Pancreas (tissue), 10 donors: ENCODE data around the gene GALK1. TPM values are rescaled to one million over a fixed set of nuclear protein-coding genes. Genes with fewer than 3 reads are reported as not detected.

ENCODE experiments used
- ATAC-seq, 4 donors: fragments of 200-7000 bp; cut with Tn5 transposase; one replicate each; pipeline versions ENCODE4 v1.8.0 to v1.9.1; 2020; ENCODE audit warnings: mild to moderate bottlenecking in 4 of 4, moderate library complexity in 4 of 4
- DNase-seq, 6 donors: peaks; one replicate each; pipeline ENCODE4 v3.0.0-alpha.2; 2020
- FAIRE-seq: peaks from 2 replicates; lab custom pipeline; 2012; peaks lifted over from hg19 to GRCh38; lab: Jason Lieb, UNC
- H3K27ac ChIP-seq, 4 donors: fragments of 200-600 bp; sonication (generic); 1 replicate in 3 of 4; 2 replicates in 1 of 4; pipeline versions ENCODE4 v1.5.0 to v1.8.0; 2020
- H3K27me3 ChIP-seq, 4 donors: fragments of 200-600 bp; one replicate each; pipeline ENCODE4 v1.8.0; 2021
- H3K36me3 ChIP-seq, 3 donors: fragments of 200-600 bp; sonication (generic) in 1 of 3; one replicate each; pipeline versions ENCODE4 v1.5.0 to v1.8.0; 2020 to 2021
- H3K4me1 ChIP-seq, 3 donors: fragments of 200-600 bp; one replicate each; pipeline ENCODE4 v1.8.0; 2021
- H3K4me3 ChIP-seq, 4 donors: fragments of 200-600 bp; sonication (generic) in 2 of 4; one replicate each; pipeline versions ENCODE4 v1.5.0 to v1.8.0; 2020 to 2021
- H3K9me3 ChIP-seq, 4 donors: fragments of 200-600 bp; one replicate each; pipeline ENCODE4 v1.8.0; 2021
- CTCF ChIP-seq, 4 donors: fragments of 200-600 bp; sonication (generic) in 3 of 4; IDR thresholded peaks; one replicate each; pipeline versions ENCODE4 v1.5.0 to v1.8.0; 2021; ENCODE audit warnings: antibody characterized with exemption in 4 of 4
- WGBS, 2 donors: extraction: QIAGEN DNeasy Blood & Tissue Kit; methylation state at CpG; one replicate each; pipeline ENCODE4 v1.1.7; 2013; 5-methylcytosine and 5-hydroxymethylcytosine counted together
- intact Hi-C, 3 donors: fragments of 100-400 bp; cut with DNase I; formaldehyde crosslinking; loops; one replicate each; pipeline versions ENCODE4 v1.11.1 to v1.14.2; 2022
- polyA plus RNA-seq, 2 donors: library from polyadenylated mRNA; stranded (reverse); fragments of 200-250 nt; gene quantifications; one replicate each; pipeline ENCODE4 v1.2.3, GENCODE V29; 2013
- total RNA-seq, 6 donors: library from RNA; stranded (reverse); fragmentation: NEBNext Ultra II Directional in 4 of 6; extraction: Animal tissue kit (Norgen Biotek cat#: 25700) in 4 of 6; gene quantifications; one replicate each; pipeline versions ENCODE4 v1.2.1 to v1.2.4, GENCODE V29; 2021 to 2023
- donor health status: healthy with polysubstance abuse.
- donor health status: DM: no; HTN: no; CAD: no; lungs with moderate emphysema.
- donor health status: DM: no; HTN: no; CAD: no.
- donor health status: control.
- donor health status: control.
- donor health status: Bipolar disorder and iron deficiency.
- donor health status: DM: yes; HTN: yes; CAD: no.
- donor health status: DM: no; HTN: no; CAD: no.
- donor health status: DM: no; HTN: no; CAD: no.
- donor health status: DM: yes; HTN: yes; CAD: no.

The GALK1 gene
- total and polyA plus RNA-seq, 8 donors: 18.0 to 29.8 (median 21.0) TPM

- Histone ChIP-seq H3K9me3 (no peaks in the 10 kb centered on the region), H3K27ac (no peak overlapping the region), H3K4me1 (no peaks in the 10 kb centered on the region), H3K4me3 (no peak overlapping the region), H3K36me3 (peaks cover 0 to 13% (median 0%) of the 10 kb centered on the region in 3 donors), H3K27me3 (no peaks in the 10 kb centered on the region)
- no peak for TF ChIP-seq CTCF (IDR thresholded peaks at IDR 0.05)
- DNase-seq (peak in 2 of 6 donors; percentile 43 to 58), ATAC-seq (no peak), FAIRE-seq (no peak)
- 91 to 94% methylated on average over 24 of the region's 24 CpGs for WGBS, 2 donors
- intact Hi-C loops: no loop called here
These were observed 34.9 kb downstream of the GALK1 start for GRCh38 chr17:75730065-75730464.

- FAIRE-seq (no peak), DNase-seq (peak in 1 of 6 donors; percentile 28), ATAC-seq (no peak)
- H3K9me3 ChIP-seq: no peaks in the 10 kb centered on the region
- H3K27ac ChIP-seq: no peak overlapping the region
- H3K4me1 ChIP-seq: no peaks in the 10 kb centered on the region
- WGBS, 2 donors: 91 to 95% methylated on average over 7 of the region's 7 CpGs
- intact Hi-C loops: no loop called here
- no peak for TF ChIP-seq CTCF (IDR thresholded peaks at IDR 0.05)
- no peak overlapping the region for H3K4me3 ChIP-seq
- no peaks in the 10 kb centered on the region for H3K27me3 ChIP-seq
- H3K36me3 ChIP-seq: peaks cover 0 to 13% (median 0%) of the 10 kb centered on the region in 3 donors
These were observed 35.6 kb downstream of the GALK1 start for GRCh38 chr17:75729351-75729750.

DNA sequence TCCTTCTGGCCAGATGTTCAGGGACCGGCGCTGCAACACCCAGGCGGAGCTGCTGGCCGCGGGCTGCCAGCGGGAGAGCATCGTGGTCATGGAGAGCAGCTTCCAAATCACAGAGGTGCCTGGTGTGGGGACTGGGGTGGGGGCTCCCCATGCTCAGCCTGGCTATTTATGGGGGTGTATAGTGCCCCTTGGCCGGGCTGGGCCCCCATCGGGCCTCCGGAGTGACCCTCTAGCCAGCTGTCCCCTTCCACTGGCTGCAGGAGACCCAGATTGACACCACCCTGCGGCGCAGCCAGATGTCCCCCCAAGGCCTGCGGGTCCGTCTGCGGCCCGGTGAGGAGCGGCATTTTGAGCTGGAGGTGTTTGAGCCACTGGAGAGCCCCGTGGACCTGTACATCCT, 37.6 kb downstream of the GALK1 start:
- ATAC-seq (no peak), FAIRE-seq (no peak), DNase-seq (no peak)
- no peak overlapping the region for H3K27ac ChIP-seq
- H3K36me3 ChIP-seq: peaks cover 0 to 13% (median 0%) of the 10 kb centered on the region in 3 donors
- H3K27me3 ChIP-seq: no peaks in the 10 kb centered on the region
- TF ChIP-seq CTCF (IDR thresholded peaks at IDR 0.05): no peak
- WGBS, 2 donors: 91 to 93% methylated on average over 18 of the region's 18 CpGs
- no peaks in the 10 kb centered on the region for H3K4me1 ChIP-seq
- intact Hi-C loops: no loop called here
- H3K4me3 ChIP-seq: no peak overlapping the region
- H3K9me3 ChIP-seq: no peaks in the 10 kb centered on the region

DNA sequence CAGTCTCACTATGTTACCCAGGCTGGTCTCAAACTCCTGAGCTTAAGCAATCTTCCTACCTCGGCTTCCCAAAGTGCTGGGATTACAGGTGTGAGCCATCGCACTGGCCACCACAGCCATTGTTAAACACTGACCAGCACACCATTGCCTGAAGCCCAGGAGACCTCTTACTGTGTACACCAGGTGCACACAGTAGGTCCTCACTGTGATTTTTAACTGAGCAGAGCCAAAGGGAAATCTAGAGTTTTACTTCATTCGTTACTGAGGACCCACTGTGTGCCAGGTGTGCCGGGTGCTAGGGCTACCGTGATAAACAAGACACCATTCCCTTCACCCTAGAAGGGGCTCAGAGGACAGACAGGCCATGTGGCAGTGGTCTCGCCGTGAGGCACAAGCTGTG, 39.5 kb downstream of the GALK1 start:
- Histone ChIP-seq H3K27ac (no peak overlapping the region), H3K4me1 (peaks cover 0 to 6% (median 0%) of the 10 kb centered on the region in 3 donors), H3K4me3 (no peak overlapping the region), H3K27me3 (no peaks in the 10 kb centered on the region), H3K9me3 (no peaks in the 10 kb centered on the region), H3K36me3 (peaks cover 0 to 5% (median 0%) of the 10 kb centered on the region in 3 donors)
- DNase-seq: no peak
- no peak for ATAC-seq
- no peak for TF ChIP-seq CTCF (IDR thresholded peaks at IDR 0.05)
- 84 to 91% methylated on average over 7 of the region's 7 CpGs for WGBS, 2 donors
- intact Hi-C loops: no loop called here
- FAIRE-seq: no peak
